Peyer's patch (tissue), 4 donors: Measurements from ENCODE around the gene PRCD. TPM values are rescaled to one million over a fixed set of nuclear protein-coding genes. Genes with fewer than 3 reads are reported as not detected.

Source experiments
- DNase-seq, 3 donors: peaks; one replicate each; pipeline ENCODE4 v3.0.0-alpha.2; 2017 to 2019
- H3K27ac ChIP-seq, 4 donors: fragments of 200-600 bp; sonication (generic); one replicate each; pipeline ENCODE4 v1.5.1; 2016 to 2019
- H3K27me3 ChIP-seq, 2 donors: fragments of 200-600 bp; sonication (generic); one replicate each; pipeline ENCODE4 v1.5.1; 2019
- H3K36me3 ChIP-seq, 3 donors: fragments of 200-600 bp; sonication (generic); one replicate each; pipeline ENCODE4 v1.5.1; 2016 to 2019
- H3K4me1 ChIP-seq, 4 donors: fragments of 200-600 bp; sonication (generic); one replicate each; pipeline ENCODE4 v1.5.1; 2016 to 2019
- H3K4me3 ChIP-seq, 4 donors: fragments of 200-600 bp; sonication (generic); 1 replicate in 3 of 4; 2 replicates in 1 of 4; pipeline ENCODE4 v1.5.1; 2016 to 2019; ENCODE audit warnings: mild to moderate bottlenecking in 1 of 4
- H3K9me3 ChIP-seq, 4 donors: fragments of 200-600 bp; sonication (generic); one replicate each; pipeline ENCODE4 v1.5.1; 2016 to 2019; ENCODE audit warnings: mild to moderate bottlenecking in 1 of 4
- CTCF ChIP-seq, 6 experiments: fragments of 450-650 bp in 4 of 6; fragments of 200-600 bp in 2 of 6; sonication (generic) in 1 of 6; IDR thresholded peaks; one replicate each; pipeline ENCODE4 v1.5.1; 2017 to 2019; ENCODE audit warnings: antibody characterized with exemption in 6 of 6, mild to moderate bottlenecking in 3 of 6, moderate library complexity in 1 of 6
- POLR2A ChIP-seq, 2 donors: fragments of 450-650 bp; IDR thresholded peaks; one replicate each; pipeline ENCODE4 v1.5.1; 2017; ENCODE audit warnings: antibody characterized with exemption in 2 of 2, mild to moderate bottlenecking in 2 of 2, moderate library complexity in 2 of 2
- small RNA-seq, 2 donors: library from RNA; depleted of rRNA; stranded (forward); fragments of <200 nt; gene quantifications; one replicate each; pipeline ENCODE3, GENCODE V24; 2016
- total RNA-seq, 4 donors: library from RNA; depleted of rRNA; stranded (reverse); fragments of >200 nt; gene quantifications; one replicate each; pipeline ENCODE4 v1.1.0, GENCODE V29; 2016

Gene PRCD
- total RNA-seq, 4 donors from 2014 or later: 1.2 to 10.7 TPM; not detected in 2

GRCh38 chr17:76593384-76593826 is 53.6 kb downstream of the PRCD start:
- no peaks in the 10 kb centered on the region for H3K36me3 ChIP-seq
- H3K4me1 ChIP-seq: no peaks in the 10 kb centered on the region
- no peak overlapping the region for H3K4me3 ChIP-seq
- no peak overlapping the region for H3K27ac ChIP-seq
- DNase-seq: no peak
- TF ChIP-seq CTCF (IDR thresholded peaks at IDR 0.05): no peak
- TF ChIP-seq POLR2A (IDR thresholded peaks at IDR 0.05): no peak
- H3K27me3 ChIP-seq: no peaks in the 10 kb centered on the region
- no peaks in the 10 kb centered on the region for H3K9me3 ChIP-seq

DNA sequence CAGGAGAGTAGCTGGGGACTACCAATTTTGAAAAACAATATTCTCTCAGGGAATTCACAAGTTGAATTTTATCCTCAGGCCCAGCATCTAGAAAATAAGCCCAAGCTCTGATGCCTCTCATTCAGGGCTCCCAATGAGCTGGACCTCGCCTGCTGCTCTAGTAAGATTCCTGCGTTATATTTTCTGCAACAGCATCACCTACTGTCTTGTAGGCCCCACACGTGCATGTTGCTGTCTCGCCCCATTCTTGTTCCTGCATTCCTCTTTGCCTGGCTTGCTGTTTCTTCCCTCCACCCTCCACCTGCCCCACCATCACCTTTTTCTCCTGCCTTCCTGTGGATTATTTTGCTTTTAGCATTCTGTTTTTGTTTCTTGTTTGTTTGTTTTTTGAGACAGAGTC is 54.1 kb downstream of the PRCD start:
- Histone ChIP-seq H3K27ac (no peak overlapping the region), H3K4me3 (no peak overlapping the region), H3K9me3 (no peaks in the 10 kb centered on the region), H3K4me1 (no peaks in the 10 kb centered on the region), H3K36me3 (no peaks in the 10 kb centered on the region), H3K27me3 (no peaks in the 10 kb centered on the region)
- DNase-seq: no peak
- TF ChIP-seq POLR2A (IDR thresholded peaks at IDR 0.05) (no peak), CTCF (IDR thresholded peaks at IDR 0.05) (no peak)

GRCh38 chr17:76594690-76595089 is 54.8 kb downstream of the PRCD start:
- Histone ChIP-seq H3K27me3 (no peaks in the 10 kb centered on the region), H3K4me1 (no peaks in the 10 kb centered on the region)
- TF ChIP-seq POLR2A (IDR thresholded peaks at IDR 0.05) (no peak), CTCF (IDR thresholded peaks at IDR 0.05) (no peak)

More at GRCh38 chr17:76594690-76595089, 54.8 kb downstream of the PRCD start:
- Histone ChIP-seq H3K4me3 (no peak overlapping the region), H3K36me3 (no peaks in the 10 kb centered on the region), H3K9me3 (no peaks in the 10 kb centered on the region), H3K27ac (no peak overlapping the region)
- no peak for DNase-seq

Small RNA genes within 50 kb of the gene (small RNA-seq; reads per million reads assigned to genes)
- gene SNORD1A: 0 reads per million in 2 donors
- 208 to 424 reads per million in 2 donors for gene SNORD1B

Other genes starting within 250 kb of the PRCD start
- gene QRICH2, start 231.8 kb upstream of the PRCD start, total RNA-seq: 10 to 100 TPM in 1 of 4 donors, 1 to 10 TPM in 3; 1.2 to 10.7 (median 3.1) TPM
- gene PRPSAP1, start 186.1 kb upstream of the PRCD start, total RNA-seq: 100 to 1,000 TPM in 1 of 4 donors, 10 to 100 TPM in 3; 39.4 to 105 (median 70.4) TPM
- gene SPHK1, start 155.4 kb upstream of the PRCD start, total RNA-seq: 1 to 10 TPM in 3 of 4 donors, under 1 TPM in 1; 0.53 to 5.9 (median 3.8) TPM
- gene UBE2O, start 86.9 kb upstream of the PRCD start, total RNA-seq: 10 to 100 TPM; 20.5 to 75.1 (median 31.6) TPM
- not detected for gene AANAT, start 72.4 kb upstream of the PRCD start, total RNA-seq
- gene RHBDF2, start 38.6 kb upstream of the PRCD start, total RNA-seq: 100 to 1,000 TPM in 1 of 4 donors, 10 to 100 TPM in 2, 1 to 10 TPM in 1; 8.8 to 225 (median 33.0) TPM
- gene CYGB, start 2.3 kb upstream of the PRCD start, total RNA-seq: 10 to 100 TPM in 3 of 4 donors, 1 to 10 TPM in 1; 5.8 to 81.7 (median 11.1) TPM
- 1 to 10 TPM in 1 of 4 donors, under 1 TPM in 1, not detected in 2; 0.94 to 2.5 TPM for gene ST6GALNAC2, start 45.8 kb downstream of the PRCD start, total RNA-seq
- gene ST6GALNAC1, start 103.7 kb downstream of the PRCD start, total RNA-seq: 100 to 1,000 TPM in 2 of 4 donors, 10 to 100 TPM in 2; 91.6 to 135 (median 102) TPM
- 10 to 100 TPM in 3 of 4 donors, 1 to 10 TPM in 1; 9.1 to 27.3 (median 23.4) TPM for gene MXRA7, start 170.9 kb downstream of the PRCD start, total RNA-seq
- gene JMJD6, start 186.6 kb downstream of the PRCD start, total RNA-seq: 10 to 100 TPM; 21.5 to 42.6 (median 38.8) TPM
- gene METTL23, start 186.8 kb downstream of the PRCD start, total RNA-seq: 10 to 100 TPM; 20.7 to 31.4 (median 27.0) TPM
- gene SRSF2, start 197.3 kb downstream of the PRCD start, total RNA-seq: 100 to 1,000 TPM; 185 to 403 (median 242) TPM
- 10 to 100 TPM; 35.3 to 64.8 (median 47.0) TPM for gene MFSD11, start 198.1 kb downstream of the PRCD start, total RNA-seq